ENCODE results near the gene MYO3B.
"Not testable (repeated sequence)": the region's sequence is repeated elsewhere in the genome, so short reads cannot be mapped to it uniquely, and the experiment has no call there.

The MYO3B gene

DNA sequence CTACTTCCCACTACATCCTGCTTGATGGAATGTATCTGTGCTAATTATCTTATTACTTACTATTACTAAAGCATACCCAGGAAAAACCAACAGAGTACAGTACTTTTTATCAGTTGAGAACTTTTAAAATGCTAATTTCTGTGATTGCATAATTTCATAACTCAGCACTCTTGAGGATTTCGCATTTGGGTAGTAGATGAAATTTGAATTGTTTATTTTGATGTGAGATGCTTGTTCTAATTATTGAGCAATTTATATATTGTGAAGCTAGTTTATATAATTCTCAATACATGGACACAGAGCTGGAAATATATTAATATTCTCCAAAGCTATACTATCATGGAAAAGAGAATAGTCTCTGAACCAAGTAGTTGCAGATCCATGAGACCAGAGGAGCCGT lies 432.7 kb downstream of the MYO3B start:
- Histone ChIP-seq H3K14ac (ENCODE audit: low read length) (no peak overlapping the region), H3K9ac (ENCODE audit: low read length) (no peak overlapping the region), H3K4ac (ENCODE audit: low read depth, low read length) (no peak overlapping the region), H3K4me1 (ENCODE audit: control insufficient read depth in 1 of 2, insufficient read depth in 2 of 2, low read length in 2 of 2) (no peaks in the 10 kb centered on the region), H3K18ac (ENCODE audit: low read length) (no peak overlapping the region), H4K91ac (ENCODE audit: low read depth, low read length) (no peak overlapping the region), H2AFZ (ENCODE audit: insufficient read depth, low read length, poor library complexity) (no peak overlapping the region), H3K4me2 (ENCODE audit: low read length) (no peak overlapping the region), H2BK120ac (ENCODE audit: insufficient read depth, low read length, poor library complexity) (no peak overlapping the region), H3K23ac (ENCODE audit: low read length) (no peak overlapping the region), H3K9me3 (ENCODE audit: insufficient read depth, low read depth, low read length) (peaks cover 3% of the 10 kb centered on the region), H3K27me3 (ENCODE audit: insufficient read depth, low read length) (peaks cover 2% of the 10 kb centered on the region), H2AK5ac (ENCODE audit: low read length) (no peak overlapping the region), H3K4me3 (ENCODE audit: low read depth, low read length) (no peak overlapping the region), H3K27ac (ENCODE audit: low read depth, low read length) (no peak overlapping the region), H4K12ac (ENCODE audit: low read depth, low read length) (no peak overlapping the region), H2BK12ac (ENCODE audit: low read length) (no peak overlapping the region), H2BK5ac (ENCODE audit: low read depth, low read length, poor library complexity) (no peak overlapping the region), H4K8ac (ENCODE audit: low read depth, low read length) (no peak overlapping the region), H3K36me3 (ENCODE audit: control insufficient read depth in 1 of 2, insufficient read depth in 2 of 2, low read length in 2 of 2) (no peaks in the 10 kb centered on the region), H3K79me2 (ENCODE audit: control insufficient read depth, insufficient read depth, low read length, poor library complexity) (no peaks in the 10 kb centered on the region), H3K79me1 (ENCODE audit: low read length) (no peaks in the 10 kb centered on the region)
- WGBS (ENCODE audit: extremely low coverage, insufficient coverage, insufficient read length) = no CpG with 5 or more reads among the region's 2 CpGs
- no peak for DNase-seq

GRCh38 chr2:170618948-170619347 lies 441.0 kb downstream of the MYO3B start:
- not testable (repeated sequence) for H4K91ac ChIP-seq (ENCODE audit: low read depth, low read length); H3K14ac ChIP-seq (ENCODE audit: low read length); H3K9me3 ChIP-seq (ENCODE audit: insufficient read depth, low read depth, low read length); H2AK5ac ChIP-seq (ENCODE audit: low read length); H3K9ac ChIP-seq (ENCODE audit: low read length); H3K79me1 ChIP-seq (ENCODE audit: low read length); H3K4me2 ChIP-seq (ENCODE audit: low read length); H3K4me3 ChIP-seq (ENCODE audit: low read depth, low read length); H3K27me3 ChIP-seq (ENCODE audit: insufficient read depth, low read length); H3K4ac ChIP-seq (ENCODE audit: low read depth, low read length); H3K4me1 ChIP-seq (ENCODE audit: control insufficient read depth in 1 of 2, insufficient read depth in 2 of 2, low read length in 2 of 2); H3K23ac ChIP-seq (ENCODE audit: low read length); H2BK12ac ChIP-seq (ENCODE audit: low read length); H2BK120ac ChIP-seq (ENCODE audit: insufficient read depth, low read length, poor library complexity); H4K8ac ChIP-seq (ENCODE audit: low read depth, low read length); H3K79me2 ChIP-seq (ENCODE audit: control insufficient read depth, insufficient read depth, low read length, poor library complexity); H2AFZ ChIP-seq (ENCODE audit: insufficient read depth, low read length, poor library complexity); H3K36me3 ChIP-seq (ENCODE audit: control insufficient read depth in 1 of 2, insufficient read depth in 2 of 2, low read length in 2 of 2); H2BK5ac ChIP-seq (ENCODE audit: low read depth, low read length, poor library complexity); H4K12ac ChIP-seq (ENCODE audit: low read depth, low read length); H3K27ac ChIP-seq (ENCODE audit: low read depth, low read length); H3K18ac ChIP-seq (ENCODE audit: low read length)
- WGBS (ENCODE audit: extremely low coverage, insufficient coverage, insufficient read length) = no CpG with 5 or more reads among the region's 7 CpGs
- peak; percentile 5 to 59 for DNase-seq

DNA sequence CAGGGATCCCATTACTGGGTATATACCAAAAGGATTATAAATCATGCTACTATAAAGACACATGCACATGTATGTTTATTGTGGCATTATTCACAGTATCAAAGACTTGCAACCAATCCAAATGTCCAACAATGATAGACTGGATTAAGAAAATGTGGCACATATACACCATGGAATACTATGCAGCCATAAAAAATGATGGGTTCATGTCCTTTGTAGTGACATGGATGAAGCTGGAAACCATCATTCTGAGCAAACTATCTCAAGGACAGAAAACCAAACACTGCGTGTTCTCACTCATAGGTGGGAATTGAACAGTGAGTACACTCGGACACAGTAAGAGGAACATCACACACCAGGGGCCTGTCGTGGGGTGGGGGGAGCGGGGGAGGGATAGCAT lies 457.1 kb downstream of the MYO3B start:
- not testable (repeated sequence) for H2BK12ac ChIP-seq (ENCODE audit: low read length); H3K4me3 ChIP-seq (ENCODE audit: low read depth, low read length); H2BK120ac ChIP-seq (ENCODE audit: insufficient read depth, low read length, poor library complexity); H3K18ac ChIP-seq (ENCODE audit: low read length); H3K23ac ChIP-seq (ENCODE audit: low read length); H3K4ac ChIP-seq (ENCODE audit: low read depth, low read length); H2AK5ac ChIP-seq (ENCODE audit: low read length); H3K4me1 ChIP-seq (ENCODE audit: control insufficient read depth in 1 of 2, insufficient read depth in 2 of 2, low read length in 2 of 2); H4K91ac ChIP-seq (ENCODE audit: low read depth, low read length); H3K27ac ChIP-seq (ENCODE audit: low read depth, low read length); H2BK5ac ChIP-seq (ENCODE audit: low read depth, low read length, poor library complexity); H3K27me3 ChIP-seq (ENCODE audit: insufficient read depth, low read length); DNase-seq; H3K4me2 ChIP-seq (ENCODE audit: low read length); H3K14ac ChIP-seq (ENCODE audit: low read length); H3K79me1 ChIP-seq (ENCODE audit: low read length); H3K9ac ChIP-seq (ENCODE audit: low read length); H2AFZ ChIP-seq (ENCODE audit: insufficient read depth, low read length, poor library complexity); H4K8ac ChIP-seq (ENCODE audit: low read depth, low read length); H3K79me2 ChIP-seq (ENCODE audit: control insufficient read depth, insufficient read depth, low read length, poor library complexity); H3K36me3 ChIP-seq (ENCODE audit: control insufficient read depth in 1 of 2, insufficient read depth in 2 of 2, low read length in 2 of 2); H4K12ac ChIP-seq (ENCODE audit: low read depth, low read length); H3K9me3 ChIP-seq (ENCODE audit: insufficient read depth, low read depth, low read length)
- no CpG with 5 or more reads among the region's 4 CpGs for WGBS (ENCODE audit: extremely low coverage, insufficient coverage, insufficient read length)

DNA sequence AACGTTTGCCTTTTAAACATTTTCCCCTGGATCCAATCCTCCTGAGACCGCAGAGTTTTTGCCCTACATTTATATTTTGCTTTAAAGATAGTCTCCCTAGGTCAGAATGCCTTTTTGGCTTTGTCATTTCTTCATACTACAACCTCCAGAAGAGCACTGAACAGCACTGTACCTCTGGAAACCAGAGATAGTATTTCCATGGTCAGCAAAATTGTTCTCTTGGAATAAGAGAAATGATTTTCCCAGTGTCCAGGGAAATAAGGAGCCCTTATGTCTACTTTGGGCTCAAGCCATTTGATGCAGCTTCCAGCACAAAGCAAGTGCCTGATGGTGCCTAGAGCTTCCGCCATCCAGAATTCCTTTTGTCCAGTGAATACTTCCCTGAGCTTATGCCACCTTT lies 461.7 kb downstream of the MYO3B start:
- no peak overlapping the region for H3K27ac ChIP-seq (ENCODE audit: low read depth, low read length)
- no peak overlapping the region for H2AK5ac ChIP-seq (ENCODE audit: low read length)
- no peaks in the 10 kb centered on the region for H3K79me1 ChIP-seq (ENCODE audit: low read length)
- no peak overlapping the region for H4K12ac ChIP-seq (ENCODE audit: low read depth, low read length)
- no peak overlapping the region for H2BK120ac ChIP-seq (ENCODE audit: insufficient read depth, low read length, poor library complexity)
- H2BK5ac ChIP-seq (ENCODE audit: low read depth, low read length, poor library complexity) = no peak overlapping the region
- WGBS (ENCODE audit: extremely low coverage, insufficient coverage, insufficient read length) = no CpG with 5 or more reads among the region's 3 CpGs
- H3K4me3 ChIP-seq (ENCODE audit: low read depth, low read length) = no peak overlapping the region
- no peak overlapping the region for H3K4ac ChIP-seq (ENCODE audit: low read depth, low read length)
- H4K8ac ChIP-seq (ENCODE audit: low read depth, low read length) = no peak overlapping the region
- H3K4me2 ChIP-seq (ENCODE audit: low read length) = no peak overlapping the region
- no peaks in the 10 kb centered on the region for H3K4me1 ChIP-seq (ENCODE audit: control insufficient read depth in 1 of 2, insufficient read depth in 2 of 2, low read length in 2 of 2)
- H3K36me3 ChIP-seq (ENCODE audit: control insufficient read depth in 1 of 2, insufficient read depth in 2 of 2, low read length in 2 of 2) = no peaks in the 10 kb centered on the region
- no peaks in the 10 kb centered on the region for H3K27me3 ChIP-seq (ENCODE audit: insufficient read depth, low read length)
- H3K79me2 ChIP-seq (ENCODE audit: control insufficient read depth, insufficient read depth, low read length, poor library complexity) = no peaks in the 10 kb centered on the region
- no peak for DNase-seq
- no peak overlapping the region for H3K18ac ChIP-seq (ENCODE audit: low read length)
- H2AFZ ChIP-seq (ENCODE audit: insufficient read depth, low read length, poor library complexity) = no peak overlapping the region
- H2BK12ac ChIP-seq (ENCODE audit: low read length) = no peak overlapping the region
- no peak overlapping the region for H4K91ac ChIP-seq (ENCODE audit: low read depth, low read length)
- no peak overlapping the region for H3K14ac ChIP-seq (ENCODE audit: low read length)
- no peak overlapping the region for H3K9ac ChIP-seq (ENCODE audit: low read length)
- H3K23ac ChIP-seq (ENCODE audit: low read length) = no peak overlapping the region
- no peaks in the 10 kb centered on the region for H3K9me3 ChIP-seq (ENCODE audit: insufficient read depth, low read depth, low read length)

All from trophoblast cell (in vitro differentiated cells and primary cell).